Sciatic nerve (tissue), 2 donors: ENCODE data around the gene APOC3. TPM values are rescaled to one million over a fixed set of nuclear protein-coding genes. Genes with fewer than 3 reads are reported as not detected.
"Not testable (repeated sequence)": the region's sequence is repeated elsewhere in the genome, so short reads cannot be mapped to it uniquely, and the experiment has no call there.

Source experiments
- ATAC-seq: fragments of 200-7000 bp; cut with Tn5 transposase; one replicate; pipeline ENCODE4 v1.9.1; 2020; ENCODE audit warnings: mild to moderate bottlenecking, moderate library complexity
- DNase-seq: peaks from one replicate; pipeline ENCODE4 v3.0.0-alpha.2; 2020; ENCODE audit warnings: low spot score
- intact Hi-C: fragments of 100-400 bp; cut with DNase I; formaldehyde crosslinking; loops from one replicate; pipeline ENCODE4 v1.14.2; 2022
- total RNA-seq: library from RNA; stranded (reverse); fragmentation: NEBNext Ultra II Directional; extraction: Animal tissue kit (Norgen Biotek cat#: 25700); gene quantifications from one replicate; pipeline ENCODE4 v1.2.1, GENCODE V29; 2021
- donor health status: DM: no; HTN: no; CAD: no.
- donor health status: DM: no; HTN: no; CAD: no.

The APOC3 gene
- total RNA-seq, 1 donor from 2014 or later: not detected

GRCh38 chr11:116797816-116798215 is 31.9 kb upstream of the APOC3 start:
- intact Hi-C loops: loop anchor here (10.0 kb wide), 1 partner anchor 427 kb away; no protein-coding TSS in a partner anchor
- DNase-seq (no peak), ATAC-seq (no peak)

GRCh38 chr11:116798368-116798767 is 31.3 kb upstream of the APOC3 start:
- DNase-seq: no peak
- intact Hi-C loops: loop anchor here (10.0 kb wide), 1 partner anchor 426 kb away; no protein-coding TSS in a partner anchor
- ATAC-seq: no peak

GRCh38 chr11:116800610-116801009 is 29.1 kb upstream of the APOC3 start:
- ATAC-seq: no peak
- no peak for DNase-seq
- intact Hi-C loops: no loop called here

GRCh38 chr11:116801662-116802061 is 28.0 kb upstream of the APOC3 start:
- DNase-seq, ATAC-seq, intact Hi-C loops: not testable (repeated sequence)

- intact Hi-C loops: no loop called here
- no peak for ATAC-seq
- no peak for DNase-seq
Observed at GRCh38 chr11:116804001-116804400, 25.7 kb upstream of the APOC3 start.

- intact Hi-C loops: no loop called here
- DNase-seq (no peak), ATAC-seq (no peak)
Observed at GRCh38 chr11:116807601-116808261, 22.0 kb upstream of the APOC3 start.

GRCh38 chr11:116808262-116809175 is 21.2 kb upstream of the APOC3 start:
- DNase-seq (no peak), ATAC-seq (no peak)

GRCh38 chr11:116811194-116811593 is 18.5 kb upstream of the APOC3 start:
- ATAC-seq (no peak), DNase-seq (no peak)
- intact Hi-C loops: no loop called here

More at GRCh38 chr11:116808262-116809175, 21.2 kb upstream of the APOC3 start:
- intact Hi-C loops: no loop called here

- intact Hi-C loops: no loop called here
- ATAC-seq: no peak
- DNase-seq: no peak
Observed at GRCh38 chr11:116812109-116812508, 17.6 kb upstream of the APOC3 start.

GRCh38 chr11:116813170-116813569 is 16.5 kb upstream of the APOC3 start:
- ATAC-seq (no peak), DNase-seq (no peak)
- intact Hi-C loops: no loop called here

GRCh38 chr11:116813781-116814471 is 15.8 kb upstream of the APOC3 start:
- intact Hi-C loops: no loop called here
- ATAC-seq (no peak), DNase-seq (no peak)

- no peak for DNase-seq
- no peak for ATAC-seq
- intact Hi-C loops: no loop called here
Observed at GRCh38 chr11:116814502-116814901, 15.2 kb upstream of the APOC3 start.

- DNase-seq (no peak), ATAC-seq (no peak)
- intact Hi-C loops: no loop called here
Observed at GRCh38 chr11:116819049-116819448, 10.7 kb upstream of the APOC3 start.

- ATAC-seq (no peak), DNase-seq (no peak)
- intact Hi-C loops: no loop called here
Observed at GRCh38 chr11:116821050-116821918, 8.4 kb upstream of the APOC3 start.

- no peak for ATAC-seq
- DNase-seq: no peak
- intact Hi-C loops: no loop called here
Observed at GRCh38 chr11:116822575-116822974, 7.1 kb upstream of the APOC3 start.

GRCh38 chr11:116823031-116823843 is 6.5 kb upstream of the APOC3 start, which contains the start of gene APOA4:
TSS of gene APOA4 (minus strand) at chr11:116823304. CDS start at chr11:116823191, 113 bp downstream.
- intact Hi-C loops: no loop called here
- DNase-seq (no peak), ATAC-seq (no peak)

GRCh38 chr11:116825434-116825833 is 4.3 kb upstream of the APOC3 start:
- DNase-seq (no peak), ATAC-seq (no peak)
- intact Hi-C loops: no loop called here
